DND-41 (cell line): Measurements from ENCODE around the gene GET4.

Experiments
- CTCF ChIP-seq: IDR thresholded peaks from 2 replicates; pipeline ENCODE4 v1.5.1; 2012; ENCODE audit warnings: borderline replicate concordance, low read length, moderate library complexity, mild to moderate bottlenecking; ENCODE audit not compliant: poor library complexity, severe bottlenecking; ENCODE audit errors: extremely low read depth
- EZH2 ChIP-seq: IDR thresholded peaks from 3 replicates; pipeline ENCODE4 v1.6.1; 2012; ENCODE audit warnings: borderline replicate concordance, low read depth, mild to moderate bottlenecking, moderate library complexity, low read length, inconsistent platforms; ENCODE audit not compliant: severe bottlenecking

DNA sequence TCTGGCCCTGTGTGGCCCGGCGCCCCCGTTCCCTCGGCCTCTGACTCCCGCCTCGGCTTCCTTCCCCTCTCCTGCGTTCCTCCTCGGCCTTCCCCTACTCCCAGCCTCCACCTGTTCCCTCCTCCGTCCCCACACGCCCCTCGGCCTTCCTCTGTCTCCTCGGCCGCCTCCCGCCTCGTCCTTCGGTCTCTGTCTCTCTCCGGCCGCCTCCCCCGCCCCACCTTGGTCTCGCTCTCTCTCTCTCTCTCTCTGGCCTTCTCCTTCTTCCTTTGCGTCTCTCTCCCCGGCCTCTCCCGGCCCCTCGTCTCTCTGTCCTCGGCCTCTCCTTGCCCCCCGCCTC, 588 bp downstream of the GET4 start:
- TF ChIP-seq CTCF (no peak), EZH2 (no peak)
